DMS79 treated with DMSO at 0.1 percent for 48 hours (cell line): ENCODE measurements around the gene GON4L.
"Not testable (repeated sequence)": the region's sequence is repeated elsewhere in the genome, so short reads cannot be mapped to it uniquely, and the experiment has no call there.

ENCODE experiments used
- DNase-seq: peaks from one replicate; lab custom pipeline; 2025; lab: John Stamatoyannopoulos, UW

The GON4L gene

GRCh38 chr1:155871390-155871789 lies 14.4 kb upstream of the GON4L start:
- DNase-seq = peak; percentile 80

- DNase-seq = no peak
Observed at GRCh38 chr1:155867766-155868165, 10.8 kb upstream of the GON4L start.

DNA sequence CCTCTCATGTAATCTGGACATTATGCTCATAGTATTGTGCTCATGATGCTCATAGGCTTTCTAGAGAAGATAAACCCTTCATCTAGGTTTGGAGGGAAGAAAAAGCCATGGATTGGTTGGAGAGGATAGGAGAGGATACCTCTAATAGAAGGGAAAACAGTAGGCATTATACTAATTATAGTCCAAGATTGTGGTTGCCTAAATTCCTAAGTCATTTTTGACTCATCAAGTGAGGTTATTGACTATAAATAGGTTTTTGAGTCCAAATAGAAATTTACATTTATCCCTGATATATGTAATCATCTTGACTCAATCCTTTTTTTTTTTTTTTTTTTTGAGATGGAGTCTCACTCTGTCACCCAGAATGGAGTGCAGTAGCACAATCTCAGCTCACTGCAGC lies 7.4 kb upstream of the GON4L start:
- DNase-seq = no peak

DNA sequence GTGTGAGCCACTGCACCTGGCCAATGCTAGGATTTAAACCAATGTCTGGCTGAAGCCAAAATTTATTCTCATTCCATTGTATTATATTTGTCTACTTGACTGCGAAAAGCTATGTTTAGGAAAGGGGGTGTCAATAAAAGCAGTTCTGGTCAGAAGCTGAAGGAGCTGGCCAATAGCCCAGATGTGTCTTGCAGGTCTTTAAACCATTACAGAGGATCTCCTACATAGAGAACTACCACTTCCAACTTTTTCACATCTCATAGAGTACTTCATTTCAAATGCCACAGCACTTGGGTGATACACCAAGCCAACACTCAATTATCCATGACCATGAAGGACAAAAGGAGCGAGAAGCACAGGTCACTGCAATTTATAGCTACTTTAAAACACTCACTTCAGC lies 4.9 kb upstream of the GON4L start:
- DNase-seq = peak; percentile 94

- no peak for DNase-seq
Observed at GRCh38 chr1:155860970-155861510, 4.0 kb upstream of the GON4L start.

GRCh38 chr1:155859881-155860871 lies 3.2 kb upstream of the GON4L start:
- DNase-seq = peak; percentile 89

DNA sequence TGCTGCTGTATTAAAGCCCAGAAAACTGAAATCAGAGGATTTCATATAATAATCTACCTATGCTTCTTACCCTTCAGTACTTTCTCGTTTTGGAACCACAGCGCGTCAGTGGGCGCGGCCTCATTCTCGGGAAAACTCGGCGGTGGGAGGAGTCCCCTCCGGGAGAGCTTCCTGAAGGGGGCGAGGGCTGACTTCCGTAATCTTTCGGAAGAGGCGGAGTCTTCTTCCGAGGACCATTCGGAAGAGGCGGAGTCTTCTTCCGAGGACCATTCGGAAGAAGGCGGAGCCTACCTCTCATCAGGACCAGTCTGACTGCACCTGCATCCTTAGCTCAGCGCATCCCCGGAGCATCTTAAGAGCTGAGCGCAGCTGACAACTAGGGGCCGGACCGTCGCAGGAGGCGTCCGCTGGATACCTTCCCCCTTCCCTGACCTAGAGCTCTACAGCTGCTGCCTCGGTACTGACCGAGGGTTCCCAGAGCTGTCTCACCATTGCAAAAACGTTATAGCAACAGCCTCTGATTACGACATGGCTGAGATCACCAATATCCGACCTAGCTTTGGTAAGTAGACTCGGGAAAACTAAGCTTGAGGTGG lies 2.3 kb upstream of the GON4L start, which contains the start of gene SYT11:
TSS of gene SYT11 (plus strand) at position 334 of the 596 bp plus-strand sequence. CDS start at position 529, 195 bp downstream.
- peak; percentile 95 for DNase-seq

- DNase-seq = no peak
Observed at GRCh38 chr1:155858800-155859233, 1.8 kb upstream of the GON4L start.

GRCh38 chr1:155856257-155856974 lies 598 bp downstream of the GON4L start:
- no peak for DNase-seq

DNA sequence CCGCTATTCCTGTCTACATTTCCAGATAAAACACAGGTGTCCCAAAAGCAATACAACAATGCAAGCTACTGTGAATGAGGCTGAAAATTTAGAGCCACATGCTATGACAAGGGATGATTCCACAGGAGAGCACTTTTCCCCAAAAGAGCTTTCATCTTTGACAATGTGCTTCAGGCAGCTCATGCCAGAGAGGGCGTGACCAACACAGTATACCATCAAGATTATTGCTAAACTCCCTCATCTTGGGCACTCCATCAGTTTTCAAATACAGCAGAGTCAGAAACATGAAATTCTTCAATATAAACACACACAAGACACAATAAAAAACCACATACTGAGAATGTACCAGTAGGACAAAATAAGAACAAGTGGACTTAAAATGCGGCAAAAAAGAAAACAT lies 6.7 kb downstream of the GON4L start:
- no peak for DNase-seq

- DNase-seq = no peak
Observed at GRCh38 chr1:155847823-155848529, 9.0 kb downstream of the GON4L start.

DNA sequence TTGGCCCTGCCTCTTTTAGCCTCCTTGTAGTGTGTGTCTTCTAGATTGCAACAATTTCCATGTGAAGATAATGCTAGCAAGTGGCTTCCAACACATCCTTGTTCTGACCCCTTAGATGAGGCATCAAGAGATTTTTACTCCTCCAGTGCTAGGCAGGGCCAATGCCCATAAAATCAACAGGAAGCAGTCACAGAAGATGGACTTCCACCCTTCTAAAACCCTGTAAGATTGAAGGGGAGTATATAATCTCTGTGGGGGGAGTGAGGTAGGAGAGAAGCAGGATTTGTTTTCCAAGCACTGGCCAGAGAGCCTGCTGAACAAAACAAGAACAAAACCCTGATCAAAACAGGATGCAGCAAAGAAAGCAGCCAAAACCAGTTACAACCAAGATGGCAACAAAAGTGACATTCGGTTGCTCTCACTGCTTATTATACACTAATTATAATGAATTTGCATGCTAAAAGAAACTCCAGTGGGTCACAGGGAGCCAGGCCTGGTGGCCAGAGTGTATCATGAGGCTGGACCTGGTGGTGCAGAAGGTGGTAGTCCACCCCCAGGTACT lies 12.1 kb downstream of the GON4L start:
- no peak for DNase-seq

DNA sequence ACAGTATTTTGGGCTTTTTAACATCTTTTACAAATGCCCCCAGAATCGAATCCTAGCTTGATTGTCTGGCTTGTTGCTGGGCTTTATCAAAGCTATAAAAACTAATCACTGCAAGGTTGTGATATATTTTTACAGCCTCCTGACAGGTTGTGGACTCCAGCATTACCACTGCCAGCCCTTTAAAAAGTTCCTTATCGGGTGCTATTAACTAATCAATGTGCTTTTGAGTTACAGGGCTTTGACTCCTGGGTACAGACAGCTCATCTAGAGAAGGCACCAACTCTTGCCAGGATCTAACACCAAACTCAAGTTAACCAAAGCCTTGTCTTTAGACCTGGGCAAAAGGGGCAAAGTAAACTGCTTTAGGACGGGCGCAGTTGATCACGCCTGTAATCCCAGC lies 16.6 kb downstream of the GON4L start:
- no peak for DNase-seq

- DNase-seq = no peak
Observed at GRCh38 chr1:155835548-155835947, 21.5 kb downstream of the GON4L start.

DNA sequence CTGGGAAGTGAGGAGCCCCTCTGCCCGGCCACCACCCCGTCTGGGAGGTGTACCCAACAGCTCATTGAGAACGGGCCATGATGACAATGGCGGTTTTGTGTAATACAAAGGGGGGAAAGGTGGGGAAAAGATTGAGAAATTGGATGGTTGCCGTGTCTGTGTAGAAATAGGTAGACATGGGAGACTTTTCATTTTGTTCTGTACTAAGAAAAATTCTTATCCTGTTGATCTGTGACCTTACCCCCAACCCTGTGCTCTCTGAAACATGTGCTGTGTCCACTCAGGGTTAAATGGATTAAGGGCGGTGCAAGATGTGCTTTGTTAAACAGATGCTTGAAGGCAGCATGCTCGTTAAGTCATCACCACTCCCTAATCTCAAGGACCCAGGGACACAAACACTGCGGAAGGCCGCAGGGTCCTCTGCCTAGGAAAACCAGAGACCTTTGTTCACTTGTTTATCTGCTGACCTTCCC lies 22.1 kb downstream of the GON4L start:
- DNase-seq = not testable (repeated sequence)

- DNase-seq = no peak
Observed at GRCh38 chr1:155834296-155834926, 22.6 kb downstream of the GON4L start.

- DNase-seq = no peak
Observed at GRCh38 chr1:155833665-155834295, 23.2 kb downstream of the GON4L start.

- DNase-seq = no peak
Observed at GRCh38 chr1:155831279-155831976, 25.6 kb downstream of the GON4L start.

GRCh38 chr1:155827450-155827849 lies 29.6 kb downstream of the GON4L start:
- DNase-seq = no peak
